NCI-H82 (cell line): Measurements from ENCODE around the gene CCDC175.

Source experiments
- DNase-seq: peaks from one replicate; lab custom pipeline; 2025; lab: John Stamatoyannopoulos, UW

CCDC175 gene

DNA sequence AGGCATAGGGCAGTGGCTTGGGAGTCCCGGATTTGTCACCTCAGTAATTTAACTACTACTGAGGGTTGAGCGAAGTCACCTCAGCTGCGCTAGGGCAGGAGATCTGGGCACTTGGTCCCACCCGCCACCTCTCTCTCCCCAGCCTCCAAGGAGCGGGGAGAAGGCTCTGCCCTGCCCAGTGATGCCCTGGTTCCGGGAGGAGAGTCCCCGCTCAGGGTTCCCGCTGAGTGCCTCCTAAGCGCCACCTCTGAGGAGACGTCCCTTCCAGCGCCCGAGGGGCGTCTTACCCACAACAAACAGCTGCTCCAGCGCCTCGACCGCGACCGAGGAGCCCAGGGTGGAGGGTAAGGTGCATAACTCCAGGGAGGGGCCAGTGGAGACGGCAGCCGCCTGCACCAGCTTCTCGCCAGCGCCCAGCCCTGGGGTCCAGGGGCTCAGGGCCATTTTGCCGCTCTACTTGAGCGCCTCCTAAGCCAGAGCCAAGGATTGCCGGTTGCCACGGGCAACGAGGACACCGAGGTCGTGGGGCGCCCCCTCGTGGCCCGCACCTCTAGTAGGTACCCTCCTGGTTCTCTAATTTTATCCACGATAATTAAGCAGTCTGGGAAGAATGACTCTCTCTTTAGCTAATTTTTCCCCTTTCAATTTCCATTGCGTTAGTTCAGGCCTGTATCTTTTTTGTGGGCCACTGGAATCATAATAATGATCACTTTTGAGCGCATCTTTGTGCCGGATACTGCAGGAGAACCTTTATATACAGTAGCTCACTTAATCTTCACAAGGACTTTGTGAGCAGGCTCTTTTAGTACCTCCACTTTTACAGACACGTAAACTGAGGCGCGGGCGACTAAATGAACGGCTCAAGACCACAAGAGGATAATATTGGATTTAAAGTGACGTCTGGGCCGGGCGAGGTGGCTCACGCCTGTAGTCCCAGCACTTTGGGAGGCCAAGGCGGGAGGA lies at the start of gene CCDC175:
TSS of gene CCDC175 (minus strand) at position 481 of the 963 bp plus-strand sequence. CDS start at position 444, 37 bp downstream.
- DNase-seq: peak; percentile 89

DNA sequence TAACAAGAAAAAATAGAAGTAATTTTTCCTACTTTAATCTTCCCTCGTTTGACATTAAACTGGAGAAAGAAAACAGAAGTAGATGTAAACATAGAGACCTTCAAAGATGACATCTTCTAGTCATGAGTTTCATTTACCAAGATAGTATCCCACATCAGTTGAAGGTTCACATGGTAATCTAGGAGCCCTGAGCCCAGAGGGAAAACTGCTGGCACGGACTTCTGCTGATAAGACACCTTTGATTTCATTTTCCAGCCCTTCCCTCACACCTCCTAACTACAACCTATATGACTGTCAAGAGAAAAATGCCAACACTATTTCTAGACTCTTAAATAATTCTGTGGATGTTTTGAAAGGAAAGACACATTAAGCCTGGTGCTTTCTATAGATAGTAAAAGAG lies 46.0 kb upstream of the CCDC175 start:
- no peak for DNase-seq

DNA sequence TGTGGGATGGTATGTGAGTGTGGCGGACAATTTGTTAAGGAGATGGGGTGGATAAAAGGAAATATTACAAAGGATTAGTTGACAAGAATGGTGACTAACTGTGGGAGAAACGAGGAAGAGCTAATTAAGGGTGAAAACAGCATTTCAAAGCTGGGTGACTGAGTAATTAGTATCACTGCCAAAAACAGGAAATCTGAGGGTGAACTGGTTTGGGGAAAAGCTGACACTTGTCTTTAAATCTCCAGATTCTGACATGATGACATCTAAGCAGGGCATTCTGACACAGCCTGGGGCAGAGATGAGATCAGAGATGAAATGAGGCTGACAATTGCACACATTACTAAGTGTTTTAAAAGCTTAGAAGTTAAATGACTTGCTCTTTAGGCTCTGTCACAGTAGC lies 42.4 kb upstream of the CCDC175 start:
- DNase-seq: no peak

DNA sequence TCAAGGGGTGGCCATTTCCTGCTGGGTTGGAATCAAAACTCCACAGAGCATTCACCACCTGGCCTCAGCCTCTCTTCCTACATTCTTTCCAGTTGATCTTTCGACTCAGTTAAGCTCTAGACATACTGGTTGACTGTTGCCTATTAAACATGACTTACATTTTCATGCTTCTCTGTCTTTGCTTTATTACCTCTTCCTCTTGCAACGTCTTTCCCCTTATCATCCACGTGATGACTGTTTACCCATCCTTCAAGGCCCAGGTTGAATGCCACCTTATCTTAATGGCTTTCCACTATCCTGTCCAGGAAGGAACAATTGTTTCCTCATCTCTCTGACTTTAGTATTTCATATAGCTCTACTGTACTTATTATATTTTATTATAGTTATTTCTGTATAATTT lies 24.4 kb upstream of the CCDC175 start:
- no peak for DNase-seq

DNA sequence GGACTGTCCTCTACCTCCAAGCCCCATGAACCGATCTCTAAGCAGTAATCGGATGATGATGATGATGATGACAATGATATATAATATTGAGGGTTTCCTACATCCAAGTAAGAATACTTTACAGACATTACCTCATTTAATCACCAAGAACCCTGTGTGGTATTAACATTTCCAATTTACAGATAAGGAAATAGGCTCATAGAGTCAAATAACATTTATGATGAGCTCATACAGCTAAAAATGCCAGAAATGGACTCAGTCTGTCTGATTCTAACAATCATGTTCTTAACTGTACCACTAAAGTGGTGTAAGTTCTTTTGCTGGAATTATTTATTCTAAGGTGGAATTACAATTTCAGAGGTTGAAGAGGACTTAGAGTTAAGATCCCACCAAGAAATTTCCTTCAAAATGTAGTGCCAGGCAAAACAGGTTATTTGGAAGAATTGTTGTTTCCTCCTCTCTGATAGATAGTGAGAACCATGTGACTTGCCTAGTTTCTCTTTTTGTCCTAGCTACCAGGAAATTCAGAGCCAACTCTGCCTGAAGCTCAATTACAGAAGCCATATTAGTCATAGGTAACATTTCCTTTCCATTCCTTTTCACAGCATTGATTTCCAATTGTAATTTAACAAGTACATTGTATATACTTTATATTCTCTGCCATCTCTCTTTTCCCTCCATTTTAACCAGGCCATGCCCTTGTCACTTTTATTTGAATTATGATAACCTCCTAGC lies 23.8 kb upstream of the CCDC175 start:
- no peak for DNase-seq

DNA sequence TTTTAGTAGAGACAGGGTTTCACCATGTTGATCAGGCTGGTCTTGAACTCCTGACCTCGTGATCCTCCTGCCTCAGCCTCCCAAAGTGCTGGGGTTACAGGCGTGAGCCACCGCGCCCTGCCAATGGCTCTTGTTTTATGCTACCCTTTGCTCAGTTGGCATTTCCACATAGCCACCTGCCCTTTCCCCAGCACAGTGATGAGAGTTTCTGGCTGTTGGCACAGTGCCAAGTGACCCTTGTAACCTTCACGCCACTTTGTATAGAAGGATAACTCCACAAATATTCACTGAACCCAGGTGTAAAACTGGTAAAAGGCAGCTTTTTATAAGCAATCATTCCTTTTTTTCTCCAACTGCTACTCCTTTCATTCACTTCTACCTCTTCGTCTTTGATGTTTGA lies 18.5 kb upstream of the CCDC175 start:
- DNase-seq: peak; percentile 53

DNA sequence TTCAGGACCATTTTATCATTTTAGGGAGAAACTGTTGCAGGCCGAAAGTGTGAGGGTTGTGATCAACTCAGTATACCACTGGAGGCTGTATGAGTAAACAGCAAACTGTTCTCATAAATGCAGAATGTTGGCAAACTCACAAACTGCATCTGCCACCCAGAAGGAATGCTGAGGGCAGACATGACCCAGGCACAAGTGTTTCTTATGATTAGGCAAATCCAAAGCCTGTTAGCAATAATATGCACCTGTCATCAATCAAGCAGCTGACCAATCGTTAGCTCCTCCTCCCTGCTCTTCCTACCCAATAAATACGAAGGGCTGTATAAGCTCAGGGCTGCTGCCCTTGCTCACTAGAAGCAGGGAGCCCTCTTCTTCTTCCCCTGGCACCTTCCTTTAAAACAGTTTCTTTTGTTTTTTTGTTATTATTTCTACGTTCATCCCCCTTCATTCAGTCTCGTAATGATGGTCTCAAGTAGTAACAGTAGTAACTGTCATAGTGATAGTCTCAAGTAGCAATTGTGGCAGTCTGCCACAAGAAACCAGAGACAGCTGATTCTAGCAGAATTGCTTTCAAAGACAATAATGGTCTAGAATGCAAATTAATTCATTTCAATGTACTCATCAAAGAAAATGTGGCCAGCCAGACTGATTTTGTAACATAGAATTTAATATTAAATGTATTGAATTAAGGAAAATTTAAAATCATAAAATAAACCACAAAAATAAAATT lies 15.2 kb upstream of the CCDC175 start:
- peak; percentile 87 for DNase-seq

DNA sequence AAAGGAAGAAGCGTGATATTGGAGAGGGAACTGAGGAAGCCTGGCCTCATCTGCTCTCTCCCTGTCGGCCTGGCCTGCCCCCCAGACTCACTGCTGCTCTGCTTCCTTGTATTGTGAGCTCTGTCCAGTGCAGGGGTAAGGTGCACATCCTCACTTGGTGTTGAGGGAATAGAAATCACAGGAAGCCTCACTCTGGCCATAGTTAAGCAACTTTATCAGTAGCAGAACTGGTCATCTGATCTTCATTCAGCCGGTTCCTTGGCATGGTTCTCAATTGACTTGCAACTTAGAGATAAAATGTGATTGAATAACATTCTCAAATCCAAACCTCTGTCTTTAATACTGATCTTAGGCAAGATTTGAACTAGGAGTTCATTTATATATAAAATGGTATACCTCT lies 11.5 kb upstream of the CCDC175 start:
- no peak for DNase-seq

DNA sequence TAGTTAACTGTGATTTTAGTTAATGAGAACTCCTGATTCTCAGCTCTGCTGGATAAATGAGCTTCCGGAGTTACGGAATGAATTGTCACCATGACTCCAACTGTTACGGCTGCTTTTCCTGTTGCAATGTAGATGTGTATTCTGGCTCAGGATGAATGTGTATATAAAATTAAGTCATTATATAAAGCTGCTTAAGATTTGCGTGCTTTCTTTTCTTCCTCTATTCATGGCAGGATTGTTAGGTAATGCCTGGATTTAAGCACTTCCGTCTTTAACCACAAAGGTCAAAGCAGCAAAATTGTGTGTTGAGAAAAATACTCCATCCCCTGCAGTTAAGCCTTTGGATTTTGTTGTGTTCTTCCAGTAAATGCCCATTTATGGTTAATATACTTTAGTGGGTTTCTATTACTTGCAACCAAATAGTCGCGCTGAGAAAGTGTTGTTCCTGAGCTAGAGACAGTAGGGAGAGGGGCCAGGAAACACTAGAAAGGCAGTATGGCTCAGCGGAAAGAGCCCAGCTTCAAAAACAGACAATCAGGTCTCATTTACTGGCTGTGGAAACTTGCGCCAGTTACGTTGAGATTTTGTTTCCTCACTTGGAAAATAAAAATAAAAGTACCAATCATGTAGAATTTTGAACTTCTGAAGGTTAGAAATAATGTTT lies 9.4 kb upstream of the CCDC175 start:
- DNase-seq: no peak

DNA sequence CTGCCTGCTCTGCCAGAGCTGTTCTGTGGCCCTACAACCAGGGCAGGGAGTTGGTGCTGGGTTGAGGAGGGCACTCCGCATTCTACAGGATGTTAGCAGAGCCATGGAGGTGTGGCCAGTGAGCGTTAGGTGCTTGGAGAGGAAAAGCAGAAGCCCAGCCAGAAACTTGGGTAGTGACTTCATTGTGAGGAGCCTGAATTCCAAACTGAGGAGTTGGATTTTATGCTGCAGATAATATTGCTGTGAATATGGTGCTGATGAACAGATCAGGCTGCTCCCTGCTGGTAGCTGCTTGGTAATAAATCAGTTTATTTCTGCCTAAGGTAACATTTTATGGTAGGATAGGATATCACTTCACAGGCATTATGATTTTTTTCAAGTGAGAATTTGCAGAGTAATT lies 7.1 kb upstream of the CCDC175 start:
- DNase-seq: peak; percentile 82

DNA sequence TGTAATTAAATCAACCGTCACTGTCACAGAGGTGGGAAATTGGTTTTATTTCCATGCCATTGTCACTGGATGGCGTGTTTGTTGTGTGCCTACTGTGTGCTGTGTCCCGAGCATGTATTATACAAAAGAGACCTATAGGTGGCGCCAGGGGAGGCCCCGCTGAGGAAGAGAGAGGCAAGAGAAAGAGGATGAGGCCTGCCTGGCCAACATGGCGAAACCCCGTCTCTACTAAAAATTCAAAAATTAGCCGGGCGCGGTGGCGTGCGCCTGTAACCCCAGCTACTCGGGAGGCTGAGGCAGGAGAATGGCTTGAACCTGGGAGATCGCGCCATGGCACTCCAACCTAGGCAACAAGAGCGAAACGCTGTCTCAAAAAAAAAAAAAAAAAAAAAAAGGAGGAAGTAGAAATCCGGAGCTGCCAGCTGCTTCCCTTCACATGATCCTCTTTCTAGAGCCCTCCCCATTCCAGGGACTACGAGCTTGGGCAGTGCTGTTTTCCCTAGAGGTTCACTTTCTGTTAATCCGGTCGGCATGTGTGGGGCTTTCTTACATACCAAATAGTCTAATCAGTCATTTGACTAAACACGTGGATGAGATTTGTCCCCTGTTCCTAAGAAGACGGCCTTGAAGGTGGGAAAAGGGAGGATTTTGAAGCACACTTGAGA lies 6.4 kb upstream of the CCDC175 start:
- peak; percentile 100 for DNase-seq

DNA sequence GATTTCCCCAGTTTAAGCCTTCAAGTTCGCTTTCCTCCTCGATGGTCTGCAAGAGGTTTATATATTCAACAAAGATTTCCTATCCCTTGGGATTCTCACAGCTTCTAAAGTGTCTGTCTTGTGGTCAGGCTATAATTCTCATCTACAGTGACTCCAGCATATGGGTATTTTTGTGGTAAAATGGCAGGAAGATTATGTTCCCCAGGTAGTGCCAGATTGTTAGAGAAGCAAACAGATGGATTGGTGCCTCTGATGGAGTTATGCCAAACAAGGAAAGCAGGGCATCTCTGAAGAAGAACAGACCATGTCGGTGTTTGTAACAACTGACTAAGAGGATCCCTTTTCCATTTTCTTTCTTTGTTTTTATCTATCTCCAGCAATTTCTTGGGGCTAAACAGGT lies 5.5 kb upstream of the CCDC175 start:
- DNase-seq: peak; percentile 73

DNA sequence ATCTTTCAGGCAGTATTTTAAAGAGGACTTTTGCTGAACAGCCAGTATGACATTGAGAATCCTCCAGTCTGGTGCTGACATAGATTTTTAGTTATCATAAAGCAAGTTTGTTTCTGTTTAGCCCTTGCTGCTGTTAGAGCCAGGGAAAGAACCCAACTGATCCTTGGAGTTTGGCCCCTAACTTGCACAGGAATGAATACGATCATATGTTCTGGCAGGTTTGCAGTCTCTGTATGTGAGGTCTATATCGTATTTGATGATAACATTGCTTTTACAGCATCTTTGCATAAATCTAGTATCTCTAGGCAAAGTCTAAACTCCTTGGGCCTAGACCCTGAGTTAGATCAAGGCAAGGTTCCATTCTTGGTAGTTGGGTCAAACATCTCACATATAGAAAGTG lies 4.3 kb upstream of the CCDC175 start:
- DNase-seq: no peak

DNA sequence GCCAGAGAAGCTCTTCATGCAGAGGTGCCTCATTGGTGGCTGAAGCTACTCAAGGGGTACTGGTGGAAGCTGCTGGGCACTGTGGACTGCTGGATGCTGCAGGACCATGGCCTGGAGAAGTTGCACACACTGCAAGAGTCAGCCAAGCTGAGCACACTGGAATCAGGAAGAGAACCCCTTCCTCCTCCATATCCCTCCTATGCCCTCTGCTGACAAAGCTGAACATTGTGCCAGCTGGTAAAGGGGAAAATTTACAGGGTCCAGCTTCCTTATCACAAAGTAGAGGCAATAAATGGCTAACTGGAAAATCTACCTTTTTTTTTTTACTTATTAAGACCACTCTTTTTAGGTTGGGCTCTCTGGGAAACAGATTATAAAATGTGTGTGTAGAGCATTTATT lies 6.5 kb downstream of the CCDC175 start:
- DNase-seq: peak; percentile 93

DNA sequence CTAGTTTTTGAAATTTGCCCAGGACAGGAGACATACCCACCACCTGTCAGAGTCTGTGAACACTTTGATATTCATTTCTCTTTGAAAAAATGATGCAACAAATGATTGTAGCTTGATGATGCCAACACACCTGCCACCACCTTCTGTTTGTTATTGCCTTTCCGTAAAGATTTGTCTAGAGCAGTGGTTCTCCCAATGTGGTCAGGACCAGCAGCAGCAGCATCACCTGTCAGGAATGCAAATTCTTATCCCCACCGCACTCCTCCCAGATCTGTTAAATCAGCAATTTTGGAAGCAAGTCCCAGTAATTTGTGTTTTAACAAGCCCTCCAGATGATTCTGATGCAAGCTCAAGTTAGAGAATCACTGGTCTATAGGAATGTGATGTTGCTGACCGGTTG lies 9.9 kb downstream of the CCDC175 start:
- no peak for DNase-seq

DNA sequence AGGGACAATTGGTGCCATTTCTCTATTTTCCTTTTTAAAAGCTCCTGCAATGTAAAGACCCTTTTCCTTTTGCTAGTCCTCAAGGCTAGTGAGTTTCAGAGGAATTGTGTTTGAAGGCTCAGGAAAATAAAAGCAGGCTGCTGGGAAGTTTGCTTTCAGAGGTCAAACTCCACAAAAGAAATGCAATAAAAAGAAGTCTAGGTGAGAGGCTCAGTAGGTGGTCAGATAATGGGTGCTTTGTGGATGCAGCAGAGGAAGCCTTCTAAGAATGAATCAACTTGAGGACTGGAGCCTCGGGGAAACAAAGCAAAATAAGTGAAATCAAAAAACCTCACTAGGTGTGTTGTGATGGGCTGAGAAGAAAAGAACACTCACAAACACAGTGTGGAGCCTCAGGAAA lies 10.3 kb downstream of the CCDC175 start:
- no peak for DNase-seq

DNA sequence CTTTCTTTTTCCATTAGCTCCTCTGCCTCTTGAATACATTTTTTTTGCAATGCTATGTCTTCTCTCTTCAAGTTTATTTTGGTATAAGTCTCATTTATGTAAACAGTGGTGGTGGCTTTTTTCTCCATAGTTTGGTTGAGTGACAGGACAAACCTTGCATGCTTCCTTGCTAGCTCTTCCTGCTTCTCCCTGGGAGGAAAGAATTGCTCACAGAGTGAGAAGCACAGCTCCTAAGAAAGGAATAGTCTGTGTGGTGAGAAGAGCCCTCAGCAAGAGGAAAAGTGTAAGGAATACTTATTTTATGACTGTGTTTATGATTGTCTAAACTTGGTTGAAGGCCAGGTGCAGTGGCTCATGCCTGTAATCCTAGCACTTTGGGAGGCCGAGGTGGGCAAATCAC lies 11.5 kb downstream of the CCDC175 start:
- DNase-seq: no peak

DNA sequence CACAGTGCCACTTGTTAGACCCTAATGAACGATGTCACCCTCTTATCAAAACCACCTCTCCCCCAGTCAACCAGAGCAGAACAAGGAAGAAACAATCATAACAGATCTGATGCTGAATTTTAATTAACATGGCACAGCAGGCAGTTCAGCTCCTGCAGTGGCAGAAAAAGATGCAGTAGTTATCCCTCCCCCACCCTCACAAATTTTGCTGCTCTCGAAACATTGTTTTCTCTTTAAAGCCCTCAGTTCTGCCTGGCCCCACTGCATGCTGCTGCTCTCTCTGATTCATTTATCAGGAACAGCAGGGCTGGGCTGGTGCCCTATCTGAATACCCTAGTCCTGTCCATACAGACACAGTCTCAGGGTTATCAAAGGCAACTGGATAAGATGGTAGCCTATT lies 12.2 kb downstream of the CCDC175 start:
- DNase-seq: peak; percentile 61

DNA sequence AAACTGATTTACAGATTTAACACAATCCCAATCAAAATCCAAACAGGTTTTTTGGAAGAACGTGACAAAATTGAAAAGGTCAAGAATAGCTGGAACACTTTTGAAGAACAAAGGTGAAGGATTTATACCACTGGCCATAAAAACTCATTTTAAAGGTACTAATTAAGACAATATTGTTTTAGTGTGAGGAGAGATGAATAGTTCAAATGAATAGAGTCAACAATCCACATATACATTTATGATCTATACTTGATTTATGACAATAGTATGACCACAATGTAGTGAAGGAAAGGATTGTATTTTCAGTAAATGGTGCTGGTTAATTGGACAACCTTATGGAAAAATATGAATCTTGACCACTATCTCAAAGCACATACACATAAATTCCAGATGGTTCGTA lies 29.3 kb downstream of the CCDC175 start:
- no peak for DNase-seq

DNA sequence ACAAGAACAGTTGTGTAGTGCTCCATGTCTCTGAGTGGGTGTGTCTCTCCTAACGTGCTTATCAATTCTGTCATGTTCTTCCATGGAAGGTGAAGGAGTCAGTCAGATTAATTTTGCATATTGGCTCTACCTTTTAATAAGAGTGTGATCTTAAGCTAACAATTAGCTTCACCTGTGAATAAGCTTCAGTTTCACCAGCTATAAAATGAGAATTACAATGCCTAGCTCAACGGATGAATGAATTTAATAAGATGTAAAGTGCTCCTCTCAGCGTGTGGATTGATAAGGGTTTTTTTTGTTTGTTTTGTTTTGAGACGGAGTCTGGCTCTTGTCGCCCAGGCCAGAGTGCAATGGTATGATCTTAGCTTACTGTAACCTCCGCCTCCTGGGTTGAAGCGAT lies 32.7 kb downstream of the CCDC175 start:
- no peak for DNase-seq

DNA sequence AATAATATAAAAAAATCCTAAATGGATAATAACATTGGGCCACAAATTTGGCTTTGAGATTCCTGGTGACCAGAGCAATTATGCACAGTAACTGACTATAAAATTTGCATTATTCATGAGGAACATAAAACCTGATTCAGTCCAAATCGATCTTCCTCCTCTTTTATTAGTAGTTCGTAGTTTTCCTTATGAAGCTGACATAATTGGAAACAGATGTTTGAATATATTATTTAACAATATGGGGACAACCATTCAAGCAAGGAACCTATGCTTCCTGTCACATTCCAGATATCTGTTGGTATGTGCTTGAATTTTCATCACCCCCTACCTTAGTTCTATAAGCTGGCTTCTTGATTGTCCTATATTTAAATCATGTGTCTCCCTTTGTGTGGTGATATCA lies 34.9 kb downstream of the CCDC175 start:
- DNase-seq: no peak
